ENCODE data around the gene ARVCF. TPM values are rescaled to one million over a fixed set of nuclear protein-coding genes. Genes with fewer than 3 reads are reported as not detected.

The ARVCF gene
- total RNA-seq, 1 donor from 2014 or later: 101 TPM

DNA sequence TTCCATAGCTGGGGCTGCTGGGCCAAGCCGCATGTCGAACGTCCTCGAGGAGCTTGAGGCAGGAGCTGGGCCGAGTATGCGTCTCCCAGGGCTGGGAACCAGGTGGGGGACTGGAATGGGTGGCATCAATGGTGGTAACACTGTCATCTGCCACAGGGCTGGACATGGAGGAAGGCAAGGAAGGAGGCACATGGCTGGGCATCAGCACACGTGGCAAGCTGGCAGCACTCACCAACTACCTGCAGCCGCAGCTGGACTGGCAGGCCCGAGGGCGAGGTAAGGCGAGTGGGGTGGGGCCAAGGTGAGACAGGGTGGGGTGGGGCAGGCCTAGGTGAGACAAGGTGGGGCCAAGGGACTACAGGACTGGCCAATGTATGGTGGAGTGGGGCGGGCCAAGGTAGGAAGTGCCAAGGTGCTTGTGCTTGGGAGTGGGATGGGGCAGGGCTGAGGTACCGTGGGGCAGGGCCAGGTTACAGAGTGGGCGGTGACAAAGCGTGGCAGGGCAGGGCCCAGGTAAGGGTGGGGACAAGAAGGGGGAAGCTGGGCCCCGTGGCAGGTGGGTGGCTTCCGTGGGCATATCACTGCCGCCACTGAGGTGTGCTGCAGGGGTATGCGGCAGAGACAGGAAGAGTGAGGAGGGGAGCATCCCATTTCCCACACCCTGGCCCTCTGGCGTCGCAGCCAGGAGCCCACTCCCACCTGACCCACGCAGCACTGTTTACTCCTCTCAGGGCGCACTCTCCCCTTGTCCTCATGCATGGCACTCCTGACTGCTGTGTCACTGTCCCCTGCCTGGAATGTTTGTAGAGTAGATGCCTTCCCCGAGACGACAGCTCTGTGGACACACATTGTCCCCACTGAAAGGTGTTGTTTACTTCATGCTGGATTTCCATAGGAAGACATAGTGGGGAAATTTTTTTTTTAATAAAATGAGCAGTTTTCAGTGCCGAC is 36.0 kb upstream of the ARVCF start:
- Mint-ChIP-seq H3K9me3 (ENCODE audit: low read depth) (no peaks in the 10 kb centered on the region), H3K4me3 (ENCODE audit: low read depth) (no peak overlapping the region)
- no peak for DNase-seq (ENCODE audit: low spot score, unreplicated experiment)

DNA sequence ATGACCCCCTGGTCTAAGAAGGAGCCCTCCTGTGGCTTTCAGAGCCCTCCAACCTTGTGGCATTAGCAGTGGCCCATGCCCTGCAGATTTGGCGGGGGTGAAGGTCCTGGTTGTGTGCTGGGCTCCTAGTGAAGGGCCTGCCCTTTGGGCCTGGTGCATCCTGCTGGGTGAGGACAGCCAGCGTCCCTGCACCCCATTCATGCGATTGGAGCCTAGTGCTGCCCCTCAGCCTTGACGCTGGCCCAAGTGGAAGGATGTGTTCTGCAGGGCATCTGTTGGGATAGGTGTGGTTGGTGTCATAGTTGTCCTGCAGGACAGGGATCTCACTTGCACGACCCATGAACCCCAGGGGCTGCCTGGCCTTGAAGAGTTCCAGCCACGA is 35.3 kb upstream of the ARVCF start:
- H3K4me3 Mint-ChIP-seq (ENCODE audit: low read depth): no peak overlapping the region
- H3K27ac Mint-ChIP-seq: no peak overlapping the region
- peaks cover 15% of the 10 kb centered on the region for H3K36me3 Mint-ChIP-seq (ENCODE audit: insufficient read depth)
- no peaks in the 10 kb centered on the region for H3K27me3 Mint-ChIP-seq
- TF ChIP-seq, protein P1, sequence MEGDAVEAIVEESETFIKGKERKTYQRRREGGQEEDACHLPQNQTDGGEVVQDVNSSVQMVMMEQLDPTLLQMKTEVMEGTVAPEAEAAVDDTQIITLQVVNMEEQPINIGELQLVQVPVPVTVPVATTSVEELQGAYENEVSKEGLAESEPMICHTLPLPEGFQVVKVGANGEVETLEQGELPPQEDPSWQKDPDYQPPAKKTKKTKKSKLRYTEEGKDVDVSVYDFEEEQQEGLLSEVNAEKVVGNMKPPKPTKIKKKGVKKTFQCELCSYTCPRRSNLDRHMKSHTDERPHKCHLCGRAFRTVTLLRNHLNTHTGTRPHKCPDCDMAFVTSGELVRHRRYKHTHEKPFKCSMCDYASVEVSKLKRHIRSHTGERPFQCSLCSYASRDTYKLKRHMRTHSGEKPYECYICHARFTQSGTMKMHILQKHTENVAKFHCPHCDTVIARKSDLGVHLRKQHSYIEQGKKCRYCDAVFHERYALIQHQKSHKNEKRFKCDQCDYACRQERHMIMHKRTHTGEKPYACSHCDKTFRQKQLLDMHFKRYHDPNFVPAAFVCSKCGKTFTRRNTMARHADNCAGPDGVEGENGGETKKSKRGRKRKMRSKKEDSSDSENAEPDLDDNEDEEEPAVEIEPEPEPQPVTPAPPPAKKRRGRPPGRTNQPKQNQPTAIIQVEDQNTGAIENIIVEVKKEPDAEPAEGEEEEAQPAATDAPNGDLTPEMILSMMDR (IDR thresholded peaks at IDR 0.05; ENCODE audit: unreplicated experiment): no peak
- H3K4me1 Mint-ChIP-seq (ENCODE audit: low read depth): no peaks in the 10 kb centered on the region
- H3K9me3 Mint-ChIP-seq (ENCODE audit: low read depth): no peaks in the 10 kb centered on the region
- DNase-seq (ENCODE audit: low spot score, unreplicated experiment): no peak

More for the DNA sequence above, 36.0 kb upstream of the ARVCF start:
- Mint-ChIP-seq H3K4me1 (ENCODE audit: low read depth) (no peaks in the 10 kb centered on the region), H3K27me3 (no peaks in the 10 kb centered on the region), H3K36me3 (ENCODE audit: insufficient read depth) (peaks cover 14% of the 10 kb centered on the region), H3K27ac (no peak overlapping the region)
- TF ChIP-seq, protein P1 (IDR thresholded peaks at IDR 0.05; ENCODE audit: unreplicated experiment): no peak

DNA sequence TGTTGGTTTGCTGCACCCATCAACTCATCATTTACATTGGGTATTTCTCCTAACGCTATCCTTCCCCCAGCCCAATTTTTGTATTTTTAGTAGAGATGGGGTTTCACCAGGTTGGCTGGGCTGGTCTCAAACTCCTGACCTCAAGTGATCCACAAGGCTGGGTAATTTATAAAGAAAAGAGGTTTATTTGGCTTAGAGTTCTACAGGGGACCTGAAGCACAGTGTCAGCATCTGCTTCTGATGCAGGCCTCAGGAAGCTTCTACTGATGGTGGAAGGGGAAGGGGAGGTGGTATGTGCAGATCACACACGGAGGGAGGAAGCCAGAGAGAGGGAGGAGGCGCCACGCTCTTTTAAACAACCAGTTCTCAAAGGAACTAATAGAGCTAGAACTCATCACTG is 30.1 kb upstream of the ARVCF start:
- TF ChIP-seq, protein P1 (IDR thresholded peaks at IDR 0.05; ENCODE audit: unreplicated experiment): no peak
- H3K4me1 Mint-ChIP-seq (ENCODE audit: low read depth): no peaks in the 10 kb centered on the region
- no peak overlapping the region for H3K27ac Mint-ChIP-seq
- H3K4me3 Mint-ChIP-seq (ENCODE audit: low read depth): no peak overlapping the region
- no peaks in the 10 kb centered on the region for H3K27me3 Mint-ChIP-seq
- no peak for DNase-seq (ENCODE audit: low spot score, unreplicated experiment)
- H3K36me3 Mint-ChIP-seq (ENCODE audit: insufficient read depth): peaks cover 18% of the 10 kb centered on the region
- H3K9me3 Mint-ChIP-seq (ENCODE audit: low read depth): no peaks in the 10 kb centered on the region

DNA sequence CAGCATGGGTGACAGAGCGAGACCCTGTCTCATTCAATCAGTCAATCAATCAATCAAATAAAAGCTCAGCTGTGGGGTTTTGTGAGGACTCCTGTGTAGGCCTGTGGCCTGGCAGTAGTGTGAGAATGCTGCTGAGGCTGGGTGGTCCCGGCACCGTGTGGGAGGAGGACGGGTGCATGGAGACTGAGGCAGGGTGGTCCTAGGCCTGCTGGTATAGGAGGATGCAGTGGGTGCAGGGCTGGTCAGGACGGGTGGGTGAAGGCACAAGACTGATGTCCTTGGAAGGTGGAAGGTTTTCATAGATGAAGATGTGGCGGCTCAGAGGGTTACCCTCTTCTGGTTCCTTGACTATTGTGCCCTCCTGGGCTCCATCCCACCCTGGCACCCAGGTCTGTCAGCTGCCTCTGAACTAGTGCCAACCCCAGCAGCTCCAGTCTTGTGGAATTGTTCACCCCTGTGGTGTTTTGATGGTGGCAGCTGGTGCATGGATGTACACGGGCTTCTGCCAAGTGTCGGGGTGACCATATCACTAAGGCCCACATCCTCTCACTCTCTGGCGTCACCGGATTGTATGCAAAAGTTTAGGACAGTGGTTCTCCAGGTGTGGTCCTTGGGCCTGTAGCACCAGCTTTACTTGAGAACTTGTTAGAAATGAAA is 28.0 kb upstream of the ARVCF start:
- no peak for DNase-seq (ENCODE audit: low spot score, unreplicated experiment)
- TF ChIP-seq, protein P1 (IDR thresholded peaks at IDR 0.05; ENCODE audit: unreplicated experiment): no peak
- no peaks in the 10 kb centered on the region for H3K9me3 Mint-ChIP-seq (ENCODE audit: low read depth)
- H3K27me3 Mint-ChIP-seq: no peaks in the 10 kb centered on the region
- no peak overlapping the region for H3K27ac Mint-ChIP-seq
- no peak overlapping the region for H3K4me3 Mint-ChIP-seq (ENCODE audit: low read depth)
- H3K36me3 Mint-ChIP-seq (ENCODE audit: insufficient read depth): peaks cover 17% of the 10 kb centered on the region
- H3K4me1 Mint-ChIP-seq (ENCODE audit: low read depth): no peaks in the 10 kb centered on the region

DNA sequence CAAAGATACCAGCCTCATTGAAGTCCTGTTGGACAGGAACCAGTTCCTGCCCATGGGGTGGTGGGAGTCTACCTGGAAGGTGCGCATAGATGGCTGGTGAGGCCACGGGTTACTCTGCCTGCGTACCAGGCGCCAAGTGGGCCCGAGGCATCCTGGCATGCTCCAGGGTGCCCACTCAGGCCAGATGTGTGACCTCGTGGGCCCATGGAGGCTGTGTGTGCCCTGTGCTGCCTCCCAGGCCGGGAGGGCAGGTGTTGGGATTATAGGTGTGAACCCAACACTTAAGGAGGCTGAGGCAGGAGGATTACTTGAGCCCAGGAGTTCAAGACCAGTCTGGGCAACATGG is 27.3 kb upstream of the ARVCF start:
- Mint-ChIP-seq H3K4me3 (ENCODE audit: low read depth) (no peak overlapping the region), H3K36me3 (ENCODE audit: insufficient read depth) (peaks cover 14% of the 10 kb centered on the region), H3K4me1 (ENCODE audit: low read depth) (no peaks in the 10 kb centered on the region), H3K9me3 (ENCODE audit: low read depth) (no peaks in the 10 kb centered on the region), H3K27me3 (no peaks in the 10 kb centered on the region), H3K27ac (no peak overlapping the region)
- no peak for DNase-seq (ENCODE audit: low spot score, unreplicated experiment)
- TF ChIP-seq, protein P1 (IDR thresholded peaks at IDR 0.05; ENCODE audit: unreplicated experiment): no peak
